Bronchial epithelial cell (primary cell): ENCODE results near the gene SYNE1. TPM values are rescaled to one million over a fixed set of nuclear protein-coding genes. Genes with fewer than 3 reads are reported as not detected.
"Not testable (repeated sequence)": the region's sequence is repeated elsewhere in the genome, so short reads cannot be mapped to it uniquely, and the experiment has no call there.

Experiments
- DNase-seq: peaks from one replicate; pipeline ENCODE4 v3.0.0-alpha.2; 2010; ENCODE audit warnings: low read depth
- FAIRE-seq: peaks from 2 replicates; lab custom pipeline; 2011; peaks lifted over from hg19 to GRCh38; lab: Jason Lieb, UNC
- H3K27me3 ChIP-seq: 2 replicates; pipeline ENCODE4 v1.5.1; 2011; ENCODE audit warnings: low read length; ENCODE audit not compliant: control insufficient read depth, insufficient read depth
- H3K36me3 ChIP-seq: 2 replicates; pipeline ENCODE4 v1.5.1; 2011; ENCODE audit warnings: low read length; ENCODE audit not compliant: control insufficient read depth, insufficient read depth
- H3K4me3 ChIP-seq: 2 replicates; pipeline ENCODE4 v1.5.1; 2011; ENCODE audit warnings: mild to moderate bottlenecking, low read depth, low read length, control low read depth
- total RNA-seq: library from RNA; depleted of rRNA; stranded (reverse); fragments of >200 nt; gene quantifications from 2 replicates; pipeline ENCODE4 v1.2.1, GENCODE V29; 2014
- TF ChIP-seq, protein P1 (sequence below): IDR thresholded peaks from 2 replicates; pipeline ENCODE4 v1.5.1; 2011; ENCODE audit warnings: mild to moderate bottlenecking, moderate library complexity, low read length, control low read depth, inconsistent platforms; ENCODE audit not compliant: insufficient read depth, severe bottlenecking

SYNE1 gene, protein sequence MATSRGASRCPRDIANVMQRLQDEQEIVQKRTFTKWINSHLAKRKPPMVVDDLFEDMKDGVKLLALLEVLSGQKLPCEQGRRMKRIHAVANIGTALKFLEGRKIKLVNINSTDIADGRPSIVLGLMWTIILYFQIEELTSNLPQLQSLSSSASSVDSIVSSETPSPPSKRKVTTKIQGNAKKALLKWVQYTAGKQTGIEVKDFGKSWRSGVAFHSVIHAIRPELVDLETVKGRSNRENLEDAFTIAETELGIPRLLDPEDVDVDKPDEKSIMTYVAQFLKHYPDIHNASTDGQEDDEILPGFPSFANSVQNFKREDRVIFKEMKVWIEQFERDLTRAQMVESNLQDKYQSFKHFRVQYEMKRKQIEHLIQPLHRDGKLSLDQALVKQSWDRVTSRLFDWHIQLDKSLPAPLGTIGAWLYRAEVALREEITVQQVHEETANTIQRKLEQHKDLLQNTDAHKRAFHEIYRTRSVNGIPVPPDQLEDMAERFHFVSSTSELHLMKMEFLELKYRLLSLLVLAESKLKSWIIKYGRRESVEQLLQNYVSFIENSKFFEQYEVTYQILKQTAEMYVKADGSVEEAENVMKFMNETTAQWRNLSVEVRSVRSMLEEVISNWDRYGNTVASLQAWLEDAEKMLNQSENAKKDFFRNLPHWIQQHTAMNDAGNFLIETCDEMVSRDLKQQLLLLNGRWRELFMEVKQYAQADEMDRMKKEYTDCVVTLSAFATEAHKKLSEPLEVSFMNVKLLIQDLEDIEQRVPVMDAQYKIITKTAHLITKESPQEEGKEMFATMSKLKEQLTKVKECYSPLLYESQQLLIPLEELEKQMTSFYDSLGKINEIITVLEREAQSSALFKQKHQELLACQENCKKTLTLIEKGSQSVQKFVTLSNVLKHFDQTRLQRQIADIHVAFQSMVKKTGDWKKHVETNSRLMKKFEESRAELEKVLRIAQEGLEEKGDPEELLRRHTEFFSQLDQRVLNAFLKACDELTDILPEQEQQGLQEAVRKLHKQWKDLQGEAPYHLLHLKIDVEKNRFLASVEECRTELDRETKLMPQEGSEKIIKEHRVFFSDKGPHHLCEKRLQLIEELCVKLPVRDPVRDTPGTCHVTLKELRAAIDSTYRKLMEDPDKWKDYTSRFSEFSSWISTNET (N-terminal part only)
- 15.8 and 32.9 TPM in 2 replicates for total RNA-seq

GRCh38 chr6:152637296-152638047, at the start of gene SYNE1:
Gene SYNE1, minus strand, starts transcription at chr6:152637362. Its CDS starts 9,031 bp downstream, at chr6:152628331.
- no peak for FAIRE-seq

DNA sequence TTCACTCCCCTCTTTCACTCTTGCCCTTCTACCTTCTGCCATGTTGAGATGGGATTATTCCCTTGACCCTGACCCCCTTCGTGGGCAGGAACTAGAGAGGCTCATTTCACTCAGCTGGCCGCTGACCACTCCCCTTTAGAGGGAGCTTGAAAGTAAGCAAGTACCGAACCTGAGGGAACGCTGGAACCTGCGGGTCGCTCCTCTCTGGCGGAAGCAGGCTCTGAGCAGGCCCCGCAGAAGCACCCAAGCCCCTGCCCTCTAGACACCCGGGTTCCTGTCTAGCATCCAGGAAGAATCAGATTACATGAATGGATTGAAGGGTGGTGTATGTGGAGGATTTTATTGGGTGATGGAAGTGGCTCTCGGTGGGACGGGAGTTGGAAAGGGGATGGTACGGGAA, 48.7 kb upstream of the SYNE1 start:
- DNase-seq (no peak), FAIRE-seq (no peak)
- Histone ChIP-seq H3K27me3 (no peaks in the 10 kb centered on the region), H3K4me3 (no peak overlapping the region), H3K36me3 (no peaks in the 10 kb centered on the region)
- TF ChIP-seq, protein P1, sequence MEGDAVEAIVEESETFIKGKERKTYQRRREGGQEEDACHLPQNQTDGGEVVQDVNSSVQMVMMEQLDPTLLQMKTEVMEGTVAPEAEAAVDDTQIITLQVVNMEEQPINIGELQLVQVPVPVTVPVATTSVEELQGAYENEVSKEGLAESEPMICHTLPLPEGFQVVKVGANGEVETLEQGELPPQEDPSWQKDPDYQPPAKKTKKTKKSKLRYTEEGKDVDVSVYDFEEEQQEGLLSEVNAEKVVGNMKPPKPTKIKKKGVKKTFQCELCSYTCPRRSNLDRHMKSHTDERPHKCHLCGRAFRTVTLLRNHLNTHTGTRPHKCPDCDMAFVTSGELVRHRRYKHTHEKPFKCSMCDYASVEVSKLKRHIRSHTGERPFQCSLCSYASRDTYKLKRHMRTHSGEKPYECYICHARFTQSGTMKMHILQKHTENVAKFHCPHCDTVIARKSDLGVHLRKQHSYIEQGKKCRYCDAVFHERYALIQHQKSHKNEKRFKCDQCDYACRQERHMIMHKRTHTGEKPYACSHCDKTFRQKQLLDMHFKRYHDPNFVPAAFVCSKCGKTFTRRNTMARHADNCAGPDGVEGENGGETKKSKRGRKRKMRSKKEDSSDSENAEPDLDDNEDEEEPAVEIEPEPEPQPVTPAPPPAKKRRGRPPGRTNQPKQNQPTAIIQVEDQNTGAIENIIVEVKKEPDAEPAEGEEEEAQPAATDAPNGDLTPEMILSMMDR: no peak

More at GRCh38 chr6:152637296-152638047, at the start of gene SYNE1:
- TF ChIP-seq, protein P1: no peak
- Histone ChIP-seq H3K4me3 (peak within 1 kb of the TSS; percentile 28), H3K36me3 (no peaks in the 10 kb centered on the region), H3K27me3 (peaks cover 2% of the 10 kb centered on the region)
- no peak for DNase-seq

DNA sequence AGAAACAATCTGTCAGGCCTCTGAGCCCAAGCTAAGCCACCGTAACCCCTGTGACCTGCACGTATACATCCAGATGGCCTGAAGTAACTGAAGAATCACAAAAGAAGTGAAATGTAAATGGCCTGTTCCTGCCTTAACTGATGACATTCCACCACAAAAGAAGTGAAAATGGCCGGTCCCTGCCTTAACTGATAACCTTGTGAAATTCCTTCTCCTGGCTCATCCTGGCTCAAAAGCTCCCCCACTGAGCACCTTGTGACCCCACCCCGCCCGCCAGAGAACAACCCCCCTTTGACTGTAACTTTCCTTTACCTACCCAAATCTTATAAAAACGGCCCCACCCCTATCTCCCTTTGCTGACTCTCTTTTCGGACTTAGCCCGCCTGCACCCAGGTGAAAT, 45.8 kb upstream of the SYNE1 start:
- H3K36me3 ChIP-seq, FAIRE-seq, H3K27me3 ChIP-seq, DNase-seq, H3K4me3 ChIP-seq: not testable (repeated sequence)

- H3K27me3 ChIP-seq: no peaks in the 10 kb centered on the region
- H3K4me3 ChIP-seq: no peak overlapping the region
- FAIRE-seq (no peak), DNase-seq (no peak)
- H3K36me3 ChIP-seq: no peaks in the 10 kb centered on the region
- TF ChIP-seq, protein P1: no peak
Observed at GRCh38 chr6:152682141-152682540, 45.0 kb upstream of the SYNE1 start.

- Histone ChIP-seq H3K4me3 (no peak overlapping the region), H3K27me3 (no peaks in the 10 kb centered on the region), H3K36me3 (no peaks in the 10 kb centered on the region)
- TF ChIP-seq, protein P1: no peak
- FAIRE-seq (no peak), DNase-seq (no peak)
Observed at GRCh38 chr6:152680879-152681517, 43.8 kb upstream of the SYNE1 start.
